Measurements from ENCODE around the gene TFRC.
"Not testable (repeated sequence)": the region's sequence is repeated elsewhere in the genome, so short reads cannot be mapped to it uniquely, and the experiment has no call there.

Gene TFRC

GRCh38 chr3:196081002-196081833, 672 bp downstream of the TFRC start:
- peak; percentile 33 for DNase-seq

- DNase-seq, result not testable (repeated sequence)
These were observed 1.6 kb downstream of the TFRC start for GRCh38 chr3:196080101-196080846.

DNA sequence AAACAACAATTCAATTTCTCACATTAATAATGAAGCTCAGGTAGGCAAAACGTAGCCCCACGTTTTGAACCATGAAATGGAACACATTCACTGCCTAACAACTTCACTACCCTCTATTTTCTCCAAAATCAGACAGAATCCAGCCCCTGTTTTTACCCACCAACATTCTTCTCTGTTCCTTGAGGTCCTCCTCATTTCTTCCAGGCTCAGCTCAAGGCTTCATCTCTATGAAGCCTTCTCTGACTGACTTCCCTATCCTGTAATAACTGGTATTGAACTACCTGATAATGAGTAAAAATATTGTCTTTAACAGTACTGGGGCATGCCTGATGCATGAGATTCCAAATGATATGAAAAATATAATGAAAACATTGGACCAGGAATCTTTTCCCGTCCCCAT, 2.2 kb downstream of the TFRC start:
- DNase-seq, result no peak

DNA sequence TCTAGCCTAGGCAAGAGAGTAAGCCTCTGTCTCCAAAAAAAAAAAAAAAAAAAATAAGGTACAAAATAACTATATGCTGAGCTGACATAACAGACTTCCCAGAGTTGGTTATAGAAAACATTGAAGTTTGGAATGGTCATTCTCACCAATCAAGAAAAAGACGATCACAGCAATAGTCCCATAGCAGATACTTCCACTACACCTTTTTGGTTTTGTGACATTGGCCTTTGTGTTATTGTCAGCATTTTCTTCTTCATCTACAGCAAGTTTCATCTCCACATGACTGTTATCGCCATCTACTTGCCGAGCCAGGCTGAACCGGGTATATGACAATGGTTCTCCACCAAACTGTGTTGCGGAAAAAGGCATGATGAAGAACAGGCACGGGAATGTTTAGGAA, 6.9 kb downstream of the TFRC start:
- DNase-seq, result no peak

GRCh38 chr3:196073255-196073753, 8.6 kb downstream of the TFRC start:
- peak; percentile 70 for DNase-seq

DNA sequence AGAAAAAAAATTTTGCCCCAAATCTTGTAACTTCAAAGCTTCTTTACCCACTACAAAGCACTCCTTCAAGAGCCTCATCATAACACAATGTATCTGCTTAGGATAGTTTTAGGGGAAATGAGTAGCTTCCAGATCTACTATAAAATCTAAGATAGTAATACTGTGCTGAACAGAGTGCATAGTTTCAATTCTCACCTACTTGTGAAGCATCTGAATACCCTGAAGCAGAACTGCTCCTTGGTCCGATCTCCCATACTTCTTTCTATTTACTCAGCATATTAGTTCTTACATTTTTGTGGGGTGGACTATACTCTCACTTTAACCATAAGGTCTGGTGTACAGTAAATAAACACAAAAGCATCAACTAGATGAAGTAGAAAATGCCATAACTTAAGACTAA, 9.6 kb downstream of the TFRC start:
- DNase-seq, result no peak

DNA sequence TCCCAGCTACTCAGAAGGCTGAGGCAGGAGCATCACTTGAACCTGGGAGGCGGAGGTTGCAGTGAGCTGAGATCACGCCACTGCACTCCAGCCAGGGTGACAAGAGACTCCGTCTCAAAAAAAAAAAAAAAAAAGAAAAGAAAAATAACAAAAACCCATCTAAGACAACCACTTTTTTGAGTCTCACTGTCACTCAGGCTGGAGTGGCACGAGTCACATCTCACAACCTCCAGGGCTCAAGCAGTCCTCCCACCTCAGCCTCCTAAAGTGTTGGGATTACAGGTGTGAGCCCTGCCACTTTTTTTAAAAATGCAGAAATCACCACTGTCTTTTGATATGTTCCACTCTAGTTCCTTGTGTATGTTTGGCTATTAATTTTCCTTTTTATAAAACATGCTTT, 13.1 kb downstream of the TFRC start:
- not testable (repeated sequence) for DNase-seq

GRCh38 chr3:196067439-196067838, 14.5 kb downstream of the TFRC start:
- no peak for DNase-seq

- no peak for DNase-seq
These were observed 17.9 kb downstream of the TFRC start for GRCh38 chr3:196063971-196064370.

DNA sequence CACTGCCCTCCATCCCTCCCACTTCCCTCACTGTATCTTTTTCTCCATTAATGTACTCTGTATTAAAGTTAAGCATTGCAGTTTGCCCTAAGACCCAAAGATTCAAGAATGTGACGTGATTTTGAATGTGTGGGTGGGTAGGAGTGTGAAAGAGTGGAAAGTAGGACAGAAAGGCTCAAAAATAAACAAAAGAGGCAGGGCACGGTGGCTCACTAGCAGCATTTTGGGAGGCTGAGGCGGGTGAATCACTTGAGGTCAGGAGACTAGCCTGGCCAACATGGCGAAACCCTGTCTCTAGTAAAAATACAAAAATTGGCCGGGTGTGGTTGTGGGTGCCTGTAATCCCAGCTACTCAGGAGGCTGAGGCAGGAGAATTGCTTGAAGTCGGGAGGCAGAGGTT, 18.4 kb downstream of the TFRC start:
- DNase-seq, result no peak

GRCh38 chr3:196063049-196063448, 18.8 kb downstream of the TFRC start:
- no peak for DNase-seq

DNA sequence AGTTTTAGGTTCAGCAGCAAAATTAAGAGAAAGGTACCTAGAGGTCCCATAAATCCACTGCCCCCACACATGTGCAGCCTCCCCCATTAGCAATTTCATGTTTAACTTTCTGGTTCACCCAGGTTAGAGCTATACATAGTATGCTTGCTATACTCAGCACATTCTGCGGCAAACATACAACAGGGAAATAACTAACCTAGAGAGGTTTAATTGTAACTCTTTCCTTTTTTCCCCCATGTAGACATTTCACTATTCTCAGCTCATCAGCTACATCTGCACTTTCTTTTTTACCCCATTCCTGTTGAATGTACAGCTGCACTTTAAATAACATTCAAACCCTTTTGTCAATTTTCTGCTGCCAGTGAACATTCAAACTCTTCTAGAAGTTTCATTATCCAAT, 21.1 kb downstream of the TFRC start:
- no peak for DNase-seq

DNA sequence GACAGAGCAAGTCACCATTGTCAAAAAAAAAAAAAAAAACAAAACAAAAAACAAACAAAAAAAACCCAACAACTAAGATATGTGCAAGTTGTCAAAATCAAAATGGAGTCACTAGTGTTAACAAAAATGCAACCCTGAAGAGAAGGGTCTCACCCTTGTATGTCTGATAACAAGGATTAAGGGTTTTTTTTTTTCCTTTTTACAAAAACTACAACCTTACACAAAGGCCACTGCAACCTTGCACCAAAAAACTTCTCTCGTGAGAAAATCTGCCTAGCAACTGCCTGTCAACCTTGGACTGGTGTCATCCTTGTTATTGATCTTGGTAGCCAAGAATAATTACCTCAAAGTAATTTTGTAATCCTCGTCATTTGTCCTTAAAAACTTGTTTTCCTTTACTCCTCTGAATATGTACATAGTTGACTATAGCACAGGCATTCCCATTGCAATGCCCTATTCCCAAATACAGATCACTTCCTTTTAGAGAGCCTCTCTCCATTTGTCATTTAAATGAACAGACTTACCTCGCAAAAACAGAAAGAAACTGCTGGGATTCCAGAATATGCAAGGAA, 24.0 kb downstream of the TFRC start:
- DNase-seq, result no peak

DNA sequence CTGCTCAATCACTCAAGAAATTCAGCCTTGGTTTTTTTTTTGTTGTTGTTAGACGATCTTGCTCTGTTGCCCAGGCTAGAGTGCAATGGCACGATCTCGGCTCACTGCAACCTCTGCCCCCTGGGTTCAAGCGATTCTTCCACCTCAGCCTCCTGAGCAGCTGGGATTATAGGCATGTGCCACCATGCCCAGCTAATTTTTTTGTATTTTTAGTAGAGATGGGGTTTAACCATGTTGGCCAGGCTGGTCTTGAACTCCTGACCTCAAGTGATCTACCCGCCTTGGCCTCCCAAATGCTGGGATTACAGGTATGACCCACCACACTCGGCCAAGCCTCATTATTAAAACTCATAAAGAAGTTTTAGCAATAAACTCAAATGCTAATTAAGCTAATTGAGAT, 25.5 kb downstream of the TFRC start:
- DNase-seq, result not testable (repeated sequence)

DNA sequence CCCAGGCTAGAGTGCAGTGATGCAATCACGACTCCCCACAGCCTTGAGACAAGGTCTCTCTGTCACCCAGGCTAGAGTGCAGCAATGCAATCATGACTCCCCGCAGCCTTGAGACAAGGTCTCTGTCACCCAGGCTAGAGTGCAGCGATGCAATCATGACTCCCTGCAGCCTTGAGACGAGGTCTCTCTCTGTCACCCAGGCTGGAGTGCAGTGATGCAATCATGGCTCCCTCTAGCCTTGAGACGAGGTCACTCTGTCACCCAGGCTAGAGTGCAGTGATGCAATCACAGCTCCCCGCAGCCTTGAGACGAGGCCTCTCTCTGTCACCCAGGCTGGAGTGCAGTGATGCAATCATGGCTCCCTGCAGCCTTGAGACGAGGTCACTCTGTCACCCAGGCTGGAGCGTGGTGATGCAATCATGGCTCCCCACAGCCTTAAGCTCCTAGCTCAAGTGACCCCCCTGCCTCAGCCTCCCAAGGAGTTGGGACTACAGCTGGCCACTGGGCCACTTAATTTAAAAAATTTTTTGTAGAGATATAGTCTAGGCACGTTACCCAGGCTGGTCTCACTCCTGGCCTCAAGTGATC, 26.1 kb downstream of the TFRC start:
- peak; percentile 83 for DNase-seq

DNA sequence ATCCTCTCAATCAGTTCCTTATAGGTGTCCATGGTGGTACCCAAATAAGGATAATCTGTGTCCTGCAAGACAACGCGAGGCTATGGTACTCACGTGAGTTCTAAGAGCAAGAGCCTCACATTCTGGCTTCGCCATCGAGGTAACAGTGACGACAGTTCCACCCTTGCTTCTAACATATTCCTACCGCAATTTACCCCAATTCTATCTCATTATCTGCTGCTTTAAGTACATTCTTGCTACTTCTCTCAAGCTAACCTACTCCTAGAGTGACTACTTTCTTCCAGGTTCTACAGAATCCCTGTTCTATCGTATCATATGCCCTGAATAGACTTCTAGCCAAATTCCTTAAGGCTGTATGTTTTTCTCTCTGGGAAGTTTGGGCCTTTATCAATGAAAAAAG, 26.6 kb downstream of the TFRC start:
- no peak for DNase-seq

DNA sequence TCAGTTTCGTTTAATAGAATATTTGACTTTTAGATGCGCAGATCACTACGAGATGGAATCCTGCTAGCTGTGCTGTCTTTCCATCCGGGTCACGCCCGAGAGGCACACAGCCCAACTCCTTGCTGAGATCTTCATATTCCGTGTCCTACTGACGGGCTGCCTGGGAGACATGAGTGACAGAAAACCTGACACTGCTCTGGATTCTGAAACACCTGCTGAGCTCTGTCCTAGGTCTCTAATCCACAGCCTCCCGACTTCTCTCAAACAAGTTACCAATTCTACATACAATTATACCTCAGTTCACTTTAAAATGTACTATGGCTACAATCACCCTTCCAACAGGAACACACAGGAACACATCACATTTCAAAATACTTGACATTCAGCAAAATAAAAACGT, 27.2 kb downstream of the TFRC start:
- DNase-seq, result no peak

- no peak for DNase-seq
These were observed 28.4 kb downstream of the TFRC start for GRCh38 chr3:196053487-196053886.

DNA sequence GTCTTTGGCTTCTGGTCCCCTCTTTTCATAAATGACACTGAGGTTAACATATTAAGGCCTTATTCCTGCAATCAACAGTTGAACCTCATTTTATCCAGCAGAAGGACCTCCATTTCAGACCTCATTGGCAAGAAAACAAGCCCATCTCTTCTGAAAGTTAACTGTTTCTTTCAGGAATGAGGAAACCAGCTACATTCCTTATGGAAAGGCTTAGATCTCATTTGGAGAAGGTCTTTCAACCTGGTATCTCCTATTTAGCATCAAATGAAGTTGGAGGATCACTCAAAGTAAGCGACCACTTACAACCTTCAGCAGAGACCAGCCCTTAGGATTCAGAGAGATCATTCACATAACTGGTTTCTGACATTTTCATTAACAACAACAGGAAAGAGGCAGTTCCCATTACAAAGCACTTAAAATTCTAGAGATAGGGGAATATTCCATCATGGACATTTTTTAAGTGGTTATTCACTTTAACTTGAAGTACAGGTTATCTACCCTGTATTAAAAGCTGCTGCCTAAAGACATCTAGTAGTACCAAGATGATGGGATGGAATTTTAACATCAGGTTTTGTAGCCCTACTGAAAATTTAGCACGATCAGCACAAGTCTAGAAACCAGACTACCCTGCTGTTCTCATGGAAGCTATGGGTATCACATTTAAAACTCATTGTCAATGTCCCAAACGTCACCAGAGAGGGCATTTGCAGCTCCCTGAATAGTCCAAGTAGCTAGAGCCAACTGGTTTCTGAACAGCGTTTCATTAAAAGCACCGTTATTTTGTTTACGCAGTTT, 30.4 kb downstream of the TFRC start:
- no peak for DNase-seq

DNA sequence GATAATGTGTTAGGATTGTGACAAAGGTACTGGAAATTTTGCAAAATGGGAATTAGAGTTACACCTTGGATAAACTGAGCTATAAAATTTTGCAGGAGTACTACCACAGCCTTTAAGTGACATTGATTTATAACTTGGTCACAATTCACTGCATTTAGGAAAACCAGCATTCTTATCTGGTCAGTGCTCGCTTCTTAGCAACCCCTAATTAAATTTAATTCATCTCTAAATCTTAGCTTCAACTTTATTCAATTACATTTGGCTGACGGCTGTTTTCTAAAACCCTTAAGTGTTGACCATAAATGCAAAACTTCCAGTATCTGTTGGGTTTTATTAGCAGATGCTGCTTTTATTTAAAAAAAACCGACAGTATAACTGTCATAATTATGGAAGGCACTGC, 31.3 kb downstream of the TFRC start:
- DNase-seq, result no peak

DNA sequence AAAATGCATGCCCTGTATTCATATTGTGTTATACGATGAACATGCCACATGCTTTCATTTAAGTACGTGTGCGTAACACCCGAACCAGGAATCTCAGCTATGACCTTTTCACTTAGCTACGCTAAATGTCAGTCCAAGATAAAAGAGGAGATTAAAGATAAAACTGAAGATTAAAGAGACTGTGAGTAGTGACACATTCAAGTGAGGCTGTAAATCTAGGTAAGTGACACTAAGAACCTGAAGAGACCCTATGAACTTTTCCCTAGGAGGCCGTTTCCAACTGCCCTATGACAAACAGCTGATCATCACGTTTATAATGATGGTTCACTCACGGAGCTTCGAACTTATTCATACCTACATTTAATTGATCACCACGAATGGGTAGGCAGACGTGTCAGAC, 32.2 kb downstream of the TFRC start:
- no peak for DNase-seq

DNA sequence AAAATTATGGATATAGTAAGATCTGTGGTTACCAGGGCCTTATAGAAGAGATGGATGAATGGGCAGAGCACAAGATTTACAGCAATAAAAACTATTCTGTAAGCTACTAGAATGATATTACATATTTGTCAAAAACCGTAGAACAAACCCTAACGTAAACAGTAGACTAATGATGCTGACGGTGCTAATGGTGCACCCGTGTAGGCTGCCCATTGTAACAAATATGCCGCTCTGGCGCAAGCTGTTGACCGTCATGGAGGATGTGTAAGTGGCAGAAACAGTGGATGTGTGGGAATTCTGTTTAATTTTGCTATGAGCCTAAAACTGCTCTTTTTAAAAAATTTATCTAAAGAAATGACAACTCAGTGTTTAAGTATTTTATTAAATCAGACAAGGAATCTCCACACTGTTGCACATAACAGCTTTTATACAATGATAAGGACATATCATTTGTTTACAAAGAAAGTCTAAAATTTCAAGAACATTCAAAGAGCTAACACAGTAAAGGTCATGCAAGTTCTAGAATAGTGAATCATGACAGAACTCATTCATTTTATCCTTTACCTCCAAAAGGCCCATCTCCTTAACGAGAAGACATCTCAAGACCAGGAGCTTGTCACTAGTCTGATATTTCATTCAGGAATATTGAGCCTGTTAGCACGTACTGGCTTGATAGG, 32.8 kb downstream of the TFRC start:
- DNase-seq, result no peak

All from CD4-positive, alpha-beta T cell treated with Interleukin-15 for 1 hour (primary cell).